Parathyroid adenoma (tissue), 2 donors: ENCODE measurements around the gene G2E3.
"Not testable (repeated sequence)": the region's sequence is repeated elsewhere in the genome, so short reads cannot be mapped to it uniquely, and the experiment has no call there.

Experiments
- H2AFZ ChIP-seq: fragments of 300-600 bp; sonication (generic); one replicate; pipeline ENCODE4 v1.7.0; 2017; ENCODE audit warnings: antibody characterized with exemption, mild to moderate bottlenecking
- H3K27ac ChIP-seq: fragments of 300-600 bp; sonication (generic); one replicate; pipeline ENCODE4 v1.7.0; 2017
- H3K27me3 ChIP-seq: fragments of 300-600 bp; sonication (generic); one replicate; pipeline ENCODE4 v1.7.0; 2017; ENCODE audit warnings: low read length; ENCODE audit not compliant: control insufficient read depth, insufficient read depth
- H3K36me3 ChIP-seq: fragments of 300-600 bp; sonication (generic); one replicate; pipeline ENCODE4 v1.7.0; 2017; ENCODE audit warnings: low read length; ENCODE audit not compliant: control insufficient read depth, insufficient read depth
- H3K4me1 ChIP-seq: fragments of 300-600 bp; sonication (generic); one replicate; pipeline ENCODE4 v1.7.0; 2017; ENCODE audit warnings: control low read depth
- H3K4me2 ChIP-seq: fragments of 300-600 bp; sonication (generic); one replicate; pipeline ENCODE4 v1.7.0; 2017; ENCODE audit warnings: low read length
- H3K4me3 ChIP-seq: fragments of 300-600 bp; sonication (generic); one replicate; pipeline ENCODE4 v1.7.0; 2017; ENCODE audit warnings: low read depth, low read length
- H3K79me2 ChIP-seq: fragments of 300-600 bp; sonication (generic); one replicate; pipeline ENCODE4 v1.7.0; 2017; ENCODE audit warnings: control low read depth
- H3K9ac ChIP-seq: fragments of 300-600 bp; sonication (generic); one replicate; pipeline ENCODE4 v1.7.0; 2017; ENCODE audit warnings: mild to moderate bottlenecking
- H3K9me3 ChIP-seq: fragments of 300-600 bp; sonication (generic); one replicate; pipeline ENCODE4 v1.7.0; 2017; ENCODE audit warnings: low read length; ENCODE audit not compliant: control insufficient read depth
- CTCF ChIP-seq: fragments of 300-600 bp; sonication (generic); IDR thresholded peaks from one replicate; pipeline ENCODE4 v1.7.0; 2017; ENCODE audit warnings: antibody characterized with exemption, mild to moderate bottlenecking
- donor health status: primary hyperparathyroidism.

G2E3 gene

GRCh38 chr14:30597504-30597903 lies 38.5 kb downstream of the G2E3 start:
- Histone ChIP-seq H3K9me3 (no peaks in the 10 kb centered on the region), H3K4me3 (no peak overlapping the region), H3K79me2 (no peaks in the 10 kb centered on the region), H3K9ac (no peak overlapping the region), H3K36me3 (no peaks in the 10 kb centered on the region), H3K4me1 (no peaks in the 10 kb centered on the region), H2AFZ (no peak overlapping the region), H3K4me2 (no peak overlapping the region), H3K27ac (no peak overlapping the region), H3K27me3 (no peaks in the 10 kb centered on the region)
- TF ChIP-seq CTCF = no peak

- Histone ChIP-seq H3K36me3 (no peaks in the 10 kb centered on the region), H3K27ac (no peak overlapping the region), H3K4me2 (no peak overlapping the region), H3K9ac (no peak overlapping the region), H3K9me3 (no peaks in the 10 kb centered on the region), H3K27me3 (no peaks in the 10 kb centered on the region), H3K4me1 (no peaks in the 10 kb centered on the region), H2AFZ (no peak overlapping the region), H3K79me2 (no peaks in the 10 kb centered on the region), H3K4me3 (no peak overlapping the region)
- no peak for TF ChIP-seq CTCF
Measured at GRCh38 chr14:30600922-30601918, 42.3 kb downstream of the G2E3 start.

GRCh38 chr14:30603402-30603801 lies 44.4 kb downstream of the G2E3 start:
- H3K4me1 ChIP-seq = no peaks in the 10 kb centered on the region
- no peaks in the 10 kb centered on the region for H3K27me3 ChIP-seq
- no peak overlapping the region for H3K4me3 ChIP-seq
- H3K9ac ChIP-seq = no peak overlapping the region
- no peak overlapping the region for H3K27ac ChIP-seq
- TF ChIP-seq CTCF = no peak
- H2AFZ ChIP-seq = no peak overlapping the region
- no peaks in the 10 kb centered on the region for H3K79me2 ChIP-seq
- no peak overlapping the region for H3K4me2 ChIP-seq
- no peaks in the 10 kb centered on the region for H3K9me3 ChIP-seq
- no peaks in the 10 kb centered on the region for H3K36me3 ChIP-seq

GRCh38 chr14:30604696-30605095 lies 45.7 kb downstream of the G2E3 start:
- not testable (repeated sequence) for H3K9me3 ChIP-seq, H3K36me3 ChIP-seq, H3K4me2 ChIP-seq, H3K9ac ChIP-seq, H3K79me2 ChIP-seq, H3K27ac ChIP-seq, H2AFZ ChIP-seq, H3K4me3 ChIP-seq, H3K27me3 ChIP-seq, H3K4me1 ChIP-seq

GRCh38 chr14:30607156-30607780 lies 48.3 kb downstream of the G2E3 start:
- TF ChIP-seq CTCF = no peak
- Histone ChIP-seq H2AFZ (no peak overlapping the region), H3K9ac (no peak overlapping the region), H3K4me3 (no peak overlapping the region), H3K4me1 (peaks cover 4% of the 10 kb centered on the region), H3K4me2 (no peak overlapping the region), H3K9me3 (no peaks in the 10 kb centered on the region), H3K27me3 (no peaks in the 10 kb centered on the region), H3K79me2 (no peaks in the 10 kb centered on the region), H3K36me3 (no peaks in the 10 kb centered on the region), H3K27ac (no peak overlapping the region)
